HCT116 (cell line): ENCODE results near the gene MATR3. TPM values are rescaled to one million over a fixed set of nuclear protein-coding genes. Genes with fewer than 3 reads are reported as not detected.

Source experiments
- ATAC-seq: fragments of 200-7000 bp; cut with Tn5 transposase; 2 replicates; pipeline ENCODE4 v1.9.1; 2020; ENCODE audit warnings: mild to moderate bottlenecking, moderate library complexity
- BruUV-seq: library from RNA; stranded (reverse); fragments of 400-500 nt; replicated peaks from 2 replicates; lab custom pipeline; 2021; lab: Mats Ljungman, UMichigan
- CTCF ChIA-PET: fragments of 300-600 bp; sonication (Branson Sonifier 250); formaldehyde crosslinking; loops from one replicate; lab custom pipeline; 2021; ENCODE audit warnings: antibody characterized with exemption; lab: Charles Lee
- POLR2A ChIA-PET: fragments of 300-600, 350-600 bp; sonication (Branson Sonifier 250); formaldehyde crosslinking; loops from one replicate; lab custom pipeline; 2021; ENCODE audit warnings: antibody characterized with exemption; lab: Charles Lee
- RAD21 ChIA-PET, 2 experiments: fragments of 300-600 bp; sonication (Branson Sonifier 250); formaldehyde crosslinking; loops; one replicate each; lab custom pipeline; 2023; ENCODE audit warnings: low total read pairs in 2 of 2; ENCODE audit not compliant: uncharacterized antibody in 2 of 2, unreplicated experiment in 2 of 2, low non-redundant PET in 1 of 2; lab: Charles Lee
- DNase-seq: peaks from one replicate; pipeline ENCODE4 v3.0.0-alpha.2; 2010; ENCODE audit warnings: low read depth, low spot score
- H2AFZ ChIP-seq: fragments of 200-600 bp; shearing (Covaris generic), sonication (generic); 2 replicates; pipeline ENCODE4 v1.6.1; 2017; ENCODE audit warnings: low read depth, mixed run types, mixed read lengths, antibody characterized with exemption, low read length; ENCODE audit not compliant: poor library complexity, severe bottlenecking
- H3K27ac ChIP-seq: 2 replicates; pipeline ENCODE4 v1.5.1; 2012; ENCODE audit warnings: low read depth, low read length
- H3K27me3 ChIP-seq: fragments of 200-600 bp; sonication (generic); 2 replicates; pipeline ENCODE4 v1.6.1; 2016; ENCODE audit warnings: mixed run types, low read length, mixed read lengths; ENCODE audit not compliant: insufficient read depth
- H3K36me3 ChIP-seq, 2 experiments: fragments of 200-500 bp in 1 of 2; fragments of 200-600 bp in 1 of 2; sonication (Bioruptor generic) in 1 of 2; sonication (generic) in 1 of 2; 2 replicates each; pipeline versions ENCODE4 v1.5.1 to v1.6.1; 2014 to 2016; ENCODE audit warnings: low read length in 2 of 2, inconsistent platforms in 1 of 2, mixed read lengths in 1 of 2, mixed run types in 1 of 2; ENCODE audit not compliant: insufficient read depth in 2 of 2, control insufficient read depth in 1 of 2
- H3K4me1 ChIP-seq, 2 experiments: fragments of 200-600 bp in 1 of 2; sonication (generic) in 1 of 2; 2 replicates each; pipeline versions ENCODE4 v1.5.1 to v1.6.1; 2012 to 2017; ENCODE audit warnings: low read length in 2 of 2, inconsistent platforms in 1 of 2, mild to moderate bottlenecking in 1 of 2, mixed read lengths in 1 of 2, mixed run types in 1 of 2, moderate library complexity in 1 of 2; ENCODE audit not compliant: insufficient read depth in 2 of 2, control insufficient read depth in 1 of 2
- H3K4me2 ChIP-seq: fragments of 200-600 bp; sonication (generic); 2 replicates; pipeline ENCODE4 v1.6.1; 2017; ENCODE audit warnings: mixed run types, low read length, mixed read lengths
- H3K4me3 ChIP-seq, 2 experiments: fragments of 200-600 bp in 1 of 2; sonication (generic) in 1 of 2; replicated peaks in 1 of 2; 2 replicates each; pipeline ENCODE4 v1.5.1; 2011 to 2016; ENCODE audit warnings: low read length in 2 of 2, control low read depth in 1 of 2, low read depth in 1 of 2, mild to moderate bottlenecking in 1 of 2, mixed read lengths in 1 of 2, mixed run types in 1 of 2
- H3K79me2 ChIP-seq: fragments of 200-600 bp; sonication (generic); 2 replicates; pipeline ENCODE4 v1.6.1; 2017; ENCODE audit warnings: mild to moderate bottlenecking, mixed run types, low read length, moderate library complexity, mixed read lengths; ENCODE audit not compliant: insufficient read depth
- H3K9ac ChIP-seq: fragments of 200-600 bp; sonication (generic); 2 replicates; pipeline ENCODE4 v1.6.1; 2016; ENCODE audit warnings: low read length, mixed read lengths
- H3K9me2 ChIP-seq: fragments of 200-600 bp; sonication (generic), shearing (Covaris generic); 2 replicates; pipeline ENCODE4 v1.6.1; 2017; ENCODE audit warnings: mixed run types, mild to moderate bottlenecking, moderate library complexity; ENCODE audit not compliant: insufficient read depth
- H3K9me3 ChIP-seq, 2 experiments: fragments of 200-500 bp in 1 of 2; fragments of 200-600 bp in 1 of 2; sonication (Bioruptor generic) in 1 of 2; sonication (generic) in 1 of 2; 2 replicates each; pipeline ENCODE4 v1.6.1; 2014 to 2017; ENCODE audit warnings: low read length in 2 of 2, mixed read lengths in 2 of 2, inconsistent platforms in 1 of 2, low read depth in 1 of 2, mild to moderate bottlenecking in 1 of 2, mixed run types in 1 of 2, moderate library complexity in 1 of 2; ENCODE audit not compliant: control insufficient read depth in 1 of 2, insufficient read depth in 1 of 2
- H4K20me1 ChIP-seq: fragments of 200-600 bp; sonication (generic), shearing (Covaris generic); 2 replicates; pipeline ENCODE4 v1.6.1; 2017; ENCODE audit warnings: mixed run types, mild to moderate bottlenecking, moderate library complexity; ENCODE audit not compliant: insufficient read depth
- CBX3 ChIP-seq: IDR thresholded peaks from 2 replicates; pipeline ENCODE4 v1.6.1; 2012; ENCODE audit warnings: low read depth
- CEBPB ChIP-seq: IDR thresholded peaks from 2 replicates; pipeline ENCODE4 v1.6.1; 2012; ENCODE audit warnings: low read depth
- FOSL1 ChIP-seq: IDR thresholded peaks from 2 replicates; pipeline ENCODE4 v1.6.1; 2012; ENCODE audit warnings: low read depth
- JUND ChIP-seq: IDR thresholded peaks from 2 replicates; pipeline ENCODE4 v1.6.1; 2012
- POLR2A ChIP-seq: IDR thresholded peaks from 2 replicates; pipeline ENCODE4 v1.7.0; 2011; ENCODE audit warnings: borderline replicate concordance; ENCODE audit not compliant: insufficient read depth, insufficient read length; ENCODE audit errors: extremely low read depth
- RAD21 ChIP-seq: IDR thresholded peaks from 2 replicates; pipeline ENCODE4 v1.6.1; 2012; ENCODE audit warnings: low read depth, mild to moderate bottlenecking
- SIN3A ChIP-seq: IDR thresholded peaks from 2 replicates; pipeline ENCODE4 v1.6.1; 2012; ENCODE audit warnings: low read depth
- SP1 ChIP-seq: IDR thresholded peaks from 2 replicates; pipeline ENCODE4 v1.6.1; 2012; ENCODE audit warnings: low read depth
- TCF7L2 ChIP-seq: IDR thresholded peaks from 2 replicates; pipeline ENCODE4 v1.7.0; 2011; ENCODE audit warnings: borderline replicate concordance, inconsistent platforms; ENCODE audit not compliant: insufficient read depth, insufficient read length; ENCODE audit errors: extremely low read depth
- ZFX ChIP-seq: fragments of 450-650 bp; IDR thresholded peaks from 2 replicates; pipeline ENCODE4 v1.6.1; 2017
- ZNF274 ChIP-seq: fragments of 200-500 bp; sonication (Bioruptor generic); IDR thresholded peaks from 2 replicates; pipeline ENCODE4 v1.6.1; 2014; ENCODE audit warnings: mild to moderate bottlenecking, low read depth, low read length, inconsistent platforms
- intact Hi-C: fragments of 100-400 bp; cut with micrococcal nuclease; formaldehyde crosslinking; loops from 2 replicates; pipeline ENCODE4 v1.10.0; 2022
- total RNA-seq: library from RNA; stranded (reverse); gene quantifications from one replicate; pipeline ENCODE4 v1.2.1, GENCODE V29; 2021; ENCODE audit not compliant: unreplicated experiment

MATR3 gene
- total RNA-seq, 1 experiment from 2014 or later = 123 TPM

DNA sequence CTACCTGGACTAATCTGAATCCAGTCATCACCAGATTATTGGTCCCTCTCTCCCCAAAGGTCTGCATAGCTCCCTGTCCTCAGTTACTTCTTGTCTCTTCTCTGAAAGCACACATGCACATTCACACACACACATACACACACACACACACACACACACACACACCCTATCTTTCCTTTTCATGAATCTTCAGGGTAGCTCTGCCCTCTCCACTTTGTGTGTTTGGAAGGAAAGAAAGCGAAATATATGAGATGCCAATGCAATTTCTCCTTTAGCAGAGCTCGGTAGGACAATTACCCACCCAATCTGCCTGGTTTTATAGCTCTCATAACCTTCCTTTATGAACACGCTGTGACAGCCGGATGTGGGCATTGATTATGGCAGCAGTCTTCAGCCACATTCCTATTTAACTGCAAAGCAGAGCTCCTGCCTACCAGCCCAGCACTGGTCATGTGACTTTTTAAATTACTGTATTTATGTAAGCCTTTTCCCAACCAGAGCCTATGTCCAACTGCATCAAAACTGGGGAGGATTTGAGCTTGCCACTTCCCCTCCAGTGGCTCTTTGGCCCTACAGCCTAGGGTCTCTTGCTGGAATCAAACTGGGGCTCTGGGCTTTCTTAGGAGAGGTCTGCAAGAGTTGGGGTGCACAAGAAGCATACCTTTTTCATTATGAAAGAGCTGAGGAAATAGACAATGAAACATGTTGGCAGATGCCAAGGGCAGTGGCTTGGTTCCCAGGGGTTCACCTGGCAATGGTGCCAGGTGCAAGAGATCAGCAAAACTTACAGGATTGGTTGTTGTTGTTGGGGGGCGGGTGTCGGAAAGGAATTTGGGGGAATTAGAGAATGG lies 20.8 kb upstream of the MATR3 start:
- Histone ChIP-seq H3K27me3 (no peaks in the 10 kb centered on the region), H3K9ac (peak overlapping the region; percentile 95), H3K79me2 (peaks cover 39% of the 10 kb centered on the region), H3K4me1 (peaks cover 44 to 66% of the 10 kb centered on the region in 2 experiments), H2AFZ (peak overlapping the region; percentile 58), H4K20me1 (peaks cover 5% of the 10 kb centered on the region; the same call in 1 of the 2 replicates), H3K27ac (peak overlapping the region; percentile 86), H3K9me2 (no peaks in the 10 kb centered on the region), H3K36me3 (peaks cover 12 to 30% of the 10 kb centered on the region in 2 experiments), H3K4me3 (peak overlapping the region; percentile 87 to 89), H3K4me2 (peak overlapping the region; percentile 95), H3K9me3 (no peaks in the 10 kb centered on the region)
- DNase-seq = no peak
- intact Hi-C loops = no loop called here
- no peak for TF ChIP-seq ZNF274
- TF ChIP-seq RAD21 = no peak
- no peak for TF ChIP-seq SP1
- CTCF ChIA-PET = interaction anchor here (0.7 to 2.1 kb wide), 5 partner anchors 10 to 118 kb away, joined by 3 to 6 read pairs (median 3); no protein-coding TSS in a partner anchor
- POLR2A ChIA-PET = interaction anchor here (0.7 to 2.9 kb wide), 11 partner anchors 10 to 807 kb away, joined by 3 to 20 read pairs (median 3); partner anchors contain the start of genes EGR1, ETF1, HSPA9 and MATR3
- no TSS peak for BruUV-seq
- ATAC-seq = peak; percentile 30
- RAD21 ChIA-PET = interaction anchor here in 1 of 2 experiments (0.6 kb wide), 1 partner anchor 21 kb away, joined by 3 read pairs; no protein-coding TSS in a partner anchor

DNA sequence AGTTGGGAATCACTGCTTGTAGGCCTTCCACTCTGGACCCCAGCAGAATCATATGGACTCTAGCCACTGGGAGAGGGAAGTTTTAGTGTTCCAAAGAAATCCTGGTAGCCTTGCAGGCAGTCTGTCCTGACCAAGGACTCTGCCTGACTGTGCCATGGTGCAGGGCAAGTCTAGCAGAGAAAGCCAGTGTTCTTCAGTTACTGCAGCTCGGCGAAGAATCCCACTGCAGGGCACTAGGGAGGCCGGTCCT lies 20.3 kb upstream of the MATR3 start:
- ATAC-seq = peak; percentile 49

More for the DNA sequence above, 20.3 kb upstream of the MATR3 start:
- Histone ChIP-seq H3K27me3 (no peaks in the 10 kb centered on the region), H3K79me2 (peaks cover 44% of the 10 kb centered on the region), H3K9me2 (no peaks in the 10 kb centered on the region), H3K4me2 (peak overlapping the region; percentile 95), H3K9ac (peak overlapping the region; percentile 95)
- intact Hi-C loops = no loop called here
- POLR2A ChIA-PET = interaction anchor here (0.7 to 2.9 kb wide), 8 partner anchors 11 to 808 kb away, joined by 3 to 20 read pairs (median 4); partner anchors contain the start of genes EGR1, HSPA9, MATR3 and PAIP2
- TF ChIP-seq POLR2A (no peak), JUND (no peak), CEBPB (no peak), SIN3A (no peak), FOSL1 (no peak), TCF7L2 (no peak), SP1 (no peak), CBX3 (no peak), ZFX (no peak)
- TF ChIP-seq, all 23 proteins: peak for 0
- BruUV-seq = no TSS peak
- ChIA-PET RAD21 (no interaction called here), CTCF (interaction anchor here (0.7 to 2.1 kb wide), 4 partner anchors 11 to 118 kb away, joined by 3 to 6 read pairs (median 3); no protein-coding TSS in a partner anchor)
- Histone ChIP-seq H4K20me1 (peaks cover 5% of the 10 kb centered on the region; the same call in 1 of the 2 replicates), H3K9me3 (no peaks in the 10 kb centered on the region), H2AFZ (peak overlapping the region; percentile 41), H3K27ac (peak overlapping the region; percentile 86), H3K4me3 (peak overlapping the region; percentile 87 to 89), H3K4me1 (peaks cover 44 to 68% of the 10 kb centered on the region in 2 experiments), H3K36me3 (peaks cover 15 to 36% of the 10 kb centered on the region in 2 experiments)
- no peak for DNase-seq
